ENCODE measurements around the gene KRTAP10-2. TPM values are rescaled to one million over a fixed set of nuclear protein-coding genes. Genes with fewer than 3 reads are reported as not detected.
"Not testable (repeated sequence)": the region's sequence is repeated elsewhere in the genome, so short reads cannot be mapped to it uniquely, and the experiment has no call there.

Gene KRTAP10-2, protein sequence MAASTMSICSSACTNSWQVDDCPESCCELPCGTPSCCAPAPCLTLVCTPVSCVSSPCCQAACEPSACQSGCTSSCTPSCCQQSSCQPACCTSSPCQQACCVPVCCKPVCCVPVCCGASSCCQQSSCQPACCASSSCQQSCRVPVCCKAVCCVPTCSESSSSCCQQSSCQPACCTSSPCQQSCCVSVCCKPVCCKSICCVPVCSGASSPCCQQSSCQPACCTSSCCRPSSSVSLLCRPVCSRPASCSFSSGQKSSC
- total RNA-seq (under 1 TPM in 1 of 2 donors, not detected in 1; 0.24 TPM), polyA plus RNA-seq (ENCODE audit: insufficient read length in 6 of 6) (not detected)
- long read RNA-seq, donor 1 = 0 reads
- long read RNA-seq, donor 2, partial matches to known transcripts = 0 of 1 reads
- long read RNA-seq, donor 2, other reads (novel, unspliced or antisense) = 0 of 1 reads
- long read RNA-seq, donor 3 = 0 reads
- long read RNA-seq, donor 4 = 0 reads
- long read RNA-seq, donor 5 = 0 reads
- long read RNA-seq, donor 6 = 0 reads
- long read RNA-seq, donor 7 = 0 reads
- long read RNA-seq, donor 8 = 0 reads
- long read RNA-seq, donor 9 = 0 reads
- long read RNA-seq, donor 10 = 0 reads
- long read RNA-seq, donor 11 = 0 reads
- long read RNA-seq, donor 12 = 0 reads

- Histone ChIP-seq H3K4me3 (no peak within 1 kb of the TSS), H3K4me1 (no peaks in the 10 kb centered on the region), H3K9me3 (peaks cover 0 to 3% of the 10 kb centered on the region in 2 donors), H3K27ac (no peak within 1 kb of the TSS), H3K27me3 (peaks cover 0 to 75% of the 10 kb centered on the region in 2 donors), H3K36me3 (no peaks in the 10 kb centered on the region)
- TF ChIP-seq, protein P1, sequence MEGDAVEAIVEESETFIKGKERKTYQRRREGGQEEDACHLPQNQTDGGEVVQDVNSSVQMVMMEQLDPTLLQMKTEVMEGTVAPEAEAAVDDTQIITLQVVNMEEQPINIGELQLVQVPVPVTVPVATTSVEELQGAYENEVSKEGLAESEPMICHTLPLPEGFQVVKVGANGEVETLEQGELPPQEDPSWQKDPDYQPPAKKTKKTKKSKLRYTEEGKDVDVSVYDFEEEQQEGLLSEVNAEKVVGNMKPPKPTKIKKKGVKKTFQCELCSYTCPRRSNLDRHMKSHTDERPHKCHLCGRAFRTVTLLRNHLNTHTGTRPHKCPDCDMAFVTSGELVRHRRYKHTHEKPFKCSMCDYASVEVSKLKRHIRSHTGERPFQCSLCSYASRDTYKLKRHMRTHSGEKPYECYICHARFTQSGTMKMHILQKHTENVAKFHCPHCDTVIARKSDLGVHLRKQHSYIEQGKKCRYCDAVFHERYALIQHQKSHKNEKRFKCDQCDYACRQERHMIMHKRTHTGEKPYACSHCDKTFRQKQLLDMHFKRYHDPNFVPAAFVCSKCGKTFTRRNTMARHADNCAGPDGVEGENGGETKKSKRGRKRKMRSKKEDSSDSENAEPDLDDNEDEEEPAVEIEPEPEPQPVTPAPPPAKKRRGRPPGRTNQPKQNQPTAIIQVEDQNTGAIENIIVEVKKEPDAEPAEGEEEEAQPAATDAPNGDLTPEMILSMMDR (IDR thresholded peaks at IDR 0.05) = no peak
- peak in 1 of 4 donors; percentile 71 for DNase-seq
- ATAC-seq = no peak
- intact Hi-C loops (cut with DNase I) = no loop called here
Observed at GRCh38 chr21:44551340-44551961, at the start of gene KRTAP10-2. Gene KRTAP10-2 (minus strand): TSS chr21:44551505. CDS start chr21:44551458, 47 bp downstream.

GRCh38 chr21:44601091-44601490 lies 49.8 kb upstream of the KRTAP10-2 start:
- H3K9me3 ChIP-seq; H3K4me3 ChIP-seq; H3K27ac ChIP-seq; intact Hi-C loops (cut with DNase I); ATAC-seq; H3K4me1 ChIP-seq; H3K36me3 ChIP-seq; DNase-seq: not testable (repeated sequence)
- H3K27me3 ChIP-seq = peaks cover 0 to 46% of the 10 kb centered on the region in 2 donors

DNA sequence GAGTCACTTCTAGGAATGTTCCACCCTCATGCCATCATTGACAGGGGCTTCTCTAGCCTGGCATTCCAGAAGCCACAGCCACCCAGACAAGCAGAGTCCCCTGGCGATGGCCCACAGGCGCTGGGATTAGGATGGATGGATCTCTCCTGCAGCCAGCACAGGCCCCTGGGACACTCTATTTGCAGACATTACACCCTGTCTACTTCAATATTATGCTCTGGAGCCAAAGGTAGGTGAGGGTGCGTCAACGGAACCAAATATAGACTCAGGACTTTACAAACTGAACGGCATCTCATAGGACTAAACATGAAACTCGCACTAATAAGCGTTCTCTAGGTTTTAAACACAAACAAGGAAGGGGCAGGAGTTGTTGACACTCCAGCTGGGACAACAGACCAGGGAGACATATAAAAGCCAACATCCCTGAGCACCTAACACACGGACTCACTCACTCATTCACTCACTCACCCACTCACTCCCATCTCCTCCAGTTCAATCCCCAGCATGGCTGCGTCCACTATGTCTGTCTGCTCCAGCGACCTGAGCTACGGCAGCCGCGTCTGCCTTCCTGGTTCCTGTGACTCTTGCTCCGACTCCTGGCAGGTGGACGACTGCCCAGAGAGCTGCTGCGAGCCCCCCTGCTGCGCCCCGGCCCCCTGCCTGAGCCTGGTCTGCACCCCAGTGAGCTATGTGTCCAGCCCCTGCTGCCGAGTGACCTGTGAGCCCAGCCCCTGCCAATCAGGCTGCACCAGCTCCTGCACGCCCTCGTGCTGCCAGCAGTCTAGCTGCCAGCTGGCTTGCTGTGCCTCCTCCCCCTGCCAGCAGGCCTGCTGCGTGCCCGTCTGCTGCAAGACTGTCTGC lies 49.0 kb upstream of the KRTAP10-2 start, which contains the start of gene KRTAP10-7:
Gene KRTAP10-7 (plus strand): TSS at position 480 of the 861 bp plus-strand sequence. CDS start 25 bp downstream, at position 505.
- H3K4me3 ChIP-seq; DNase-seq; H3K36me3 ChIP-seq; intact Hi-C loops (cut with DNase I); H3K4me1 ChIP-seq; H3K9me3 ChIP-seq; ATAC-seq; H3K27ac ChIP-seq: not testable (repeated sequence)
- peaks cover 0 to 46% of the 10 kb centered on the region in 2 donors for H3K27me3 ChIP-seq

GRCh38 chr21:44599264-44600029 lies 48.1 kb upstream of the KRTAP10-2 start:
- Histone ChIP-seq H3K36me3 (no peaks in the 10 kb centered on the region), H3K27ac (no peak overlapping the region), H3K4me3 (no peak overlapping the region), H3K27me3 (peaks cover 0 to 46% of the 10 kb centered on the region in 2 donors), H3K4me1 (no peaks in the 10 kb centered on the region), H3K9me3 (no peaks in the 10 kb centered on the region)
- TF ChIP-seq, protein P1 (IDR thresholded peaks at IDR 0.05) = no peak
- ATAC-seq (no peak), DNase-seq (no peak)
- intact Hi-C loops (cut with DNase I) = no loop called here

GRCh38 chr21:44598061-44598460 lies 46.8 kb upstream of the KRTAP10-2 start:
- DNase-seq (no peak), ATAC-seq (no peak)
- H3K9me3 ChIP-seq = no peaks in the 10 kb centered on the region
- intact Hi-C loops (cut with DNase I) = no loop called here
- no peak overlapping the region for H3K4me3 ChIP-seq
- H3K27me3 ChIP-seq = peaks cover 0 to 42% of the 10 kb centered on the region in 2 donors
- TF ChIP-seq, protein P1 (IDR thresholded peaks at IDR 0.05) = no peak
- no peaks in the 10 kb centered on the region for H3K4me1 ChIP-seq
- H3K36me3 ChIP-seq = no peaks in the 10 kb centered on the region
- no peak overlapping the region for H3K27ac ChIP-seq

Measured in left lung (tissue), 14 donors.